Neural crest cell (in vitro differentiated cells): Measurements from ENCODE around the gene OR6N1. TPM values are rescaled to one million over a fixed set of nuclear protein-coding genes. Genes with fewer than 3 reads are reported as not detected.

Experiments used
- DNase-seq: peaks from one replicate; pipeline ENCODE4 v3.0.0; 2021; ENCODE audit warnings: low read depth, mixed read lengths, low spot score
- H3K27ac Mint-ChIP-seq: one replicate; pipeline ENCODE4 v1.8.0; 2021; ENCODE audit warnings: mild to moderate bottlenecking, mixed read lengths; ENCODE audit not compliant: unreplicated experiment
- H3K27me3 Mint-ChIP-seq: 2 replicates; pipeline ENCODE4 v1.8.0; 2021; ENCODE audit warnings: low read depth, mild to moderate bottlenecking, mixed read lengths
- H3K36me3 Mint-ChIP-seq: 2 replicates; pipeline ENCODE4 v1.8.0; 2021; ENCODE audit warnings: low read depth, mild to moderate bottlenecking, mixed read lengths
- H3K4me1 Mint-ChIP-seq: 2 replicates; pipeline ENCODE4 v1.8.0; 2021; ENCODE audit warnings: mixed read lengths
- H3K4me3 Mint-ChIP-seq: one replicate; pipeline ENCODE4 v1.8.0; 2021; ENCODE audit warnings: mild to moderate bottlenecking, mixed read lengths
- H3K9me3 Mint-ChIP-seq: 2 replicates; pipeline ENCODE4 v1.8.0; 2021; ENCODE audit warnings: mixed read lengths
- CTCF ChIP-seq: fragments of 200-600 bp; sonication (generic); conservative IDR thresholded peaks from 2 replicates; pipeline ENCODE4 v1.5.0; 2021; ENCODE audit warnings: antibody characterized with exemption, mild to moderate bottlenecking
- total RNA-seq: library from RNA; stranded (reverse); gene quantifications from 2 replicates; pipeline ENCODE4 v1.2.1, GENCODE V29; 2021

OR6N1 gene
- total RNA-seq, 1 donor from 2014 or later, result not detected

- DNase-seq, result no peak
- no peak overlapping the region for H3K4me3 Mint-ChIP-seq
- H3K36me3 Mint-ChIP-seq, result no peaks in the 10 kb centered on the region
- no peak overlapping the region for H3K27ac Mint-ChIP-seq
- peak; percentile 32 for TF ChIP-seq CTCF
- peaks cover 56% of the 10 kb centered on the region for H3K27me3 Mint-ChIP-seq
- no peaks in the 10 kb centered on the region for H3K9me3 Mint-ChIP-seq
- no peaks in the 10 kb centered on the region for H3K4me1 Mint-ChIP-seq
These were observed 26.5 kb upstream of the OR6N1 start for GRCh38 chr1:158798531-158798930.

GRCh38 chr1:158794247-158794646 is 22.3 kb upstream of the OR6N1 start:
- Mint-ChIP-seq H3K27me3 (peaks cover 19% of the 10 kb centered on the region), H3K4me1 (no peaks in the 10 kb centered on the region), H3K36me3 (no peaks in the 10 kb centered on the region), H3K27ac (no peak overlapping the region), H3K9me3 (no peaks in the 10 kb centered on the region), H3K4me3 (no peak overlapping the region)
- TF ChIP-seq CTCF, result no peak
- DNase-seq, result no peak

- Mint-ChIP-seq H3K27ac (no peak overlapping the region), H3K36me3 (no peaks in the 10 kb centered on the region), H3K4me1 (no peaks in the 10 kb centered on the region), H3K27me3 (peaks cover 16% of the 10 kb centered on the region), H3K4me3 (no peak overlapping the region), H3K9me3 (no peaks in the 10 kb centered on the region)
- TF ChIP-seq CTCF, result peak; percentile 46
- no peak for DNase-seq
These were observed 21.6 kb upstream of the OR6N1 start for GRCh38 chr1:158793604-158794003.

- H3K4me3 Mint-ChIP-seq, result no peak within 1 kb of the TSS
- no peaks in the 10 kb centered on the region for H3K4me1 Mint-ChIP-seq
- H3K27me3 Mint-ChIP-seq, result peaks cover 29% of the 10 kb centered on the region
These were observed 9.1 kb upstream of the OR6N1 start, which contains the start of gene OR6N2 for GRCh38 chr1:158781104-158781503. Gene OR6N2, minus strand, starts transcription at chr1:158781204. Its CDS starts 3,569 bp downstream, at chr1:158777635.

GRCh38 chr1:158754420-158754819 is 17.6 kb downstream of the OR6N1 start, which contains the start of gene OR6K6:
Gene OR6K6, plus strand, starts transcription at chr1:158754720. Its CDS starts 168 bp downstream, at chr1:158754888.
- Mint-ChIP-seq H3K27me3 (peaks cover 8% of the 10 kb centered on the region), H3K9me3 (peaks cover 4% of the 10 kb centered on the region), H3K36me3 (no peaks in the 10 kb centered on the region), H3K4me3 (no peak within 1 kb of the TSS), H3K4me1 (no peaks in the 10 kb centered on the region), H3K27ac (no peak within 1 kb of the TSS)
- no peak for DNase-seq
- TF ChIP-seq CTCF, result no peak

More at GRCh38 chr1:158781104-158781503, 9.1 kb upstream of the OR6N1 start, which contains the start of gene OR6N2:
- no peak for DNase-seq
- no peak for TF ChIP-seq CTCF
- no peak within 1 kb of the TSS for H3K27ac Mint-ChIP-seq
- H3K9me3 Mint-ChIP-seq, result no peaks in the 10 kb centered on the region
- no peaks in the 10 kb centered on the region for H3K36me3 Mint-ChIP-seq
